Left forelimb (tissue), 1 donor: ENCODE results near the gene CTIF.

ENCODE experiments used
- DNase-seq: peaks from one replicate; pipeline ENCODE4 v3.0.0-alpha.2; 2018; ENCODE audit warnings: low spot score

Gene CTIF

DNA sequence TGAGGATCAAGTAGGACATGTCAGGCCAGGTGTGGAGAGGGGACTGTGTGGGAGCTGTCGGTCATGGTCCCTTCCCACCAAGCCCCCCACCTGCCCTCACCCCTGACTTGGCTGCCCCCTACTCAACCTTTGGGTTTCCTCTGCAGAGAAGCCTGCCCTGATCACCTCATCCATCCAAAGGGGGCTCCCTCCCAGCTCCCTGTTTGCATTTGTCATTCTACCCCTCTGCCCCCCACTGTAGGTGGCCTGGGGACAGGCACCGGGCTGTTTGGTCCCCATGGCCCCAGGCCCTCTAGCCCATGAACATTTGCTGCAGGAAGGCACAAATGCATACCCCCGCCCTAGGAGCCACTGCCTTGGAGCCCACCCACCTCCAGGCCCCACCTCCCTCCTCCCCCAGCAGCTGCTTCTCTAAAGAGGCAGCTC, 296.9 kb downstream of the CTIF start:
- DNase-seq, result no peak

DNA sequence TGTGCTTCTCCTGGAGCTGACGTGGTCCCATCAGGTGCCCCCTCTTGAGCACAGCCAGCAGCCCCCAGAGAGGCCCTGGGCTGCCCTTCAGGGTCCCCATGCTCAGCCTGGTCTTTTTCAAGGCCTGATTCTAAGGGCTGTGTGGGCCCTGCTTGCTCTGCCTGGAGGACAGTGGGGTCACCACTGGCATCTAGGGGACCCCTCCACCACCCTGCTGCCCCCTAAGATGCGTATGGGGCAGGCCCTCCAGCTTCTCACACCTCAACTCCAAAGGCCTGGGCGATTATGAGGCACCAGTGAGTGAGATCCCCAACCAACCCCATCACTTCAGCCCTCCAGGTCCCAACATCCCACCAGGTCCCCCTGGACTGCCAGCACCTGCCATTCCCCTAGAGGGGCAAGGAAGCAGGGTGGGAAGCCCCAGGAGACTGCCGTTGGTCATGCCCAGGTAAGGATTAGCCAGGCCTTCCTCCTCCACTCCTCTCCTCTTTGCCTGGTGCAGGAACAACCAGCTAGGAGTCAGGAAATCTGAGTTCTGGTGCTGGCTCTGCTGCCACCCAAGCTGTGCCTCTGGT, 297.5 kb downstream of the CTIF start:
- DNase-seq, result no peak

DNA sequence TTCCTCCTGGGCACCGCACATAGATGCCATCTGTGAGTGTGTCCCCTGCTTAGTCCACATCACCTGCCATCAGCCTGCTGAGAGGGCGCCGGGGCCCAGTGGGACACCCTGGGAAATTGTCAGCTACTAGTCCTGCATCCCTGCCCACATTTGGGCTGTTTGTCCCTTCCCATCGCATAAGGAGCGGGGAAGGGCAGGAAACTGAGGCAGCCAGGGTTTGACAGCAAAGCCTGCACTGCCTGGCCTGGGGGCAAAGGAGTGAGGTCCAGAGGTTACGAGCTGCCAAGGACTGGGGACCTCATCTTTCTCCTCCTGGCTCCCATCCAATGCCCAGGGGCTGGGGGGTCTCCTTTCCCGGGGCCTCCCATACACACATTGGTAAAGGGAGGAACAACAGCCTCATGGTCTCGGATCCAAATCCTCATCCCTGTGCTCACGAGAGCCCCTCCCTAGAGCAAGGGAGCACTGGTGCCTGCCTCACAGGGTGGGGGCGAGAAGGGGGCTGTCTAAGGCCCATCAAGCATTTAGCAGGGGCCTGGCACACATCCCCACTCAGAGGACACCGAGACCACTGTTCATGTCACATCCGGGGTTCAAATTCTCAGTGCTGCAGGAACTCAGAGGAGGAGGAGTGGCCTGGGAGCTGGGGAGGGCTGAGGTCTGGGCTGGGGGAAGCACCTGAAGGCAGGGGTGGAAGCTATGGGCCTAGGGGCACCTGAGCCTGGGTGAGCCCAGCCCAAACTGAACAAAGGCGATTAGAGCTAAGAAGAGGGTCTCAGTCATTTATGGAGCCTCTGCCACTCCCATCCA, 298.2 kb downstream of the CTIF start:
- no peak for DNase-seq

DNA sequence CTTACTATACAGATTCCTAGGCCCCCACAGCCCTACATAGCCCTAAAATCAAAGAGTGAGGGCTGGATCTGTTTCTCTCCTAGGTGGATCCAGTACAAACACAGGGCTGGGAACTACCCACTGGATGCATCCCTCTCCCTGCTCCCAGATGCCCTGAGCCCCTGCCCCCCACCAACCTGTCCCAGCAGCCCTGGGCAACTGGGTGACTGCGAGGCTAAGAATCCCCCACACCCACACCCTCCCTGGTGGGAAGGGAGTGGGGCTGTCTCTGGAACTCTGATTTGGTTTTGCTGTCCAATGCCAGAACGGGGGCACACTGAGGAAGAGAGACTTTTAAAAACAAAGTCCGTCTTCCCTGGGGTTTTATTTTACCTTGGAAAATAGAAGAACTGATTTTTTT, 298.8 kb downstream of the CTIF start:
- no peak for DNase-seq

DNA sequence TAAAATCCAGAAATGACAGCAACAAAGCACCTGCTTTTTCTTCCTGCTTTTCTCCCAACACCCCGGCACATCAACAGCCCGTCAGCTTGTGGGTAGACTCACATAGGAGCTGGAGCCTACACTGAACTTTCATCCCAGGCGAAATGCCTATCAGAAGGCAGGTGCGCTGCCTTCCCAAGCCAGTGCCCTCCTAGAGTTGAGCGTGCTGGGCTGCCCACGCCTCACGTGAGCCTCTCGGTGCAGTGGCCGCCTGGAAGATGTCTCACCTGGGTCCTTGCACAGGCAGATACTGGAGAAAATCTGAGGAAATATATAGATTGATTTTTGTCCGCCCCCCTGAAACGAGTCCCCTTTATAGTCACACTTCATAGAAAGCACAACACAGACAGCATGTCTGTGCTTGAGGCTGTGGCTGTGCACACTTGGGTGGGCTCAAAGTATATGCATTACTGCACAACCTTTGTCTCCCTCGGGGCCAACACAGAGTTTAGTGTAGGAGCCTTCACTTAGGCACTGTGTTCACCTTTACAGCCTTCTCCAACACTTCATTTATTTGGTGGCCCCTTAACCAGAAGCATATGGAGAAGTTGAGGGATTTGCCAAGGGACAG, 299.4 kb downstream of the CTIF start:
- no peak for DNase-seq

DNA sequence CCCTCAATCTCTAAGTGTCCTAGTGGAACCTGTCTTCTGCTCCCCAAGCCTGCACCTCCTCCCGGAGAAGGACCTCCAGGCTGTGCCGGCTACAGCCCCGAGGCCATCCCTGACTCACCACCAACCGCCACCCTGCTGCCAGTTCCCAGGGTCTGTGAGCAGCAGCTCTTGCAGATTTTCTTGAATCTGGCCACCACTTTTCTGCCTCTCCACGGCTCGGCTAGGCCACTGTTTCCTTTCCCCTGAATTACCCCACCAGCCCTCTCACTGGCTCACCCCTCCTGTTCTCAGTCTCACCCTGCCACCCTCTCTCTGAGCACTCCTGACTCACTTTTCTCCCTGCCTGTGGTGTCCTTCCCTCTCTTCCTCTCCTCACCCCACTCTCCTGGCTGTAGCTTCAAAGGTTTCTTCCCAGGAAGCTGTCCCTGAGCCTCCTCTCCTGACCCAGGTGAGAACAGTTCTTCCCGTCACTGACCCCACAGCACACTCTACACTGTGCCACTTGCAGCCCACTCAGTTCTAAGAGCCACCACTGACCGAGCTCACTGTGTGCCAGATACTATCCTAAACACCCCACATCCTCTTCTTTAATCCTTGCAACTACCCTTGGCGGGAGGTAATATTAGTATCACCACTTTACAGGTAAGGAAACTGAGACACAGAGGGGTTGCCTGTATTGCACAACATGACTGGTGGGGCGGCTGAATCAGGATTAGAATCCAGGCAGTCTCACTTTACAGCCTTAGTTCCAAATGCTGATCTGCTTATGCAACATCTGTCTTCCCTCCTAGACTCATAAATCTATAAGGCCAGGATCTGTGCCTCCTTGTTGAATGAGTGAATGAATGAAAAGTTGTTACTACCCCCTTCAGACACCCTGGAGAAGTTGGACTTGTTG, 300.3 kb downstream of the CTIF start:
- no peak for DNase-seq

DNA sequence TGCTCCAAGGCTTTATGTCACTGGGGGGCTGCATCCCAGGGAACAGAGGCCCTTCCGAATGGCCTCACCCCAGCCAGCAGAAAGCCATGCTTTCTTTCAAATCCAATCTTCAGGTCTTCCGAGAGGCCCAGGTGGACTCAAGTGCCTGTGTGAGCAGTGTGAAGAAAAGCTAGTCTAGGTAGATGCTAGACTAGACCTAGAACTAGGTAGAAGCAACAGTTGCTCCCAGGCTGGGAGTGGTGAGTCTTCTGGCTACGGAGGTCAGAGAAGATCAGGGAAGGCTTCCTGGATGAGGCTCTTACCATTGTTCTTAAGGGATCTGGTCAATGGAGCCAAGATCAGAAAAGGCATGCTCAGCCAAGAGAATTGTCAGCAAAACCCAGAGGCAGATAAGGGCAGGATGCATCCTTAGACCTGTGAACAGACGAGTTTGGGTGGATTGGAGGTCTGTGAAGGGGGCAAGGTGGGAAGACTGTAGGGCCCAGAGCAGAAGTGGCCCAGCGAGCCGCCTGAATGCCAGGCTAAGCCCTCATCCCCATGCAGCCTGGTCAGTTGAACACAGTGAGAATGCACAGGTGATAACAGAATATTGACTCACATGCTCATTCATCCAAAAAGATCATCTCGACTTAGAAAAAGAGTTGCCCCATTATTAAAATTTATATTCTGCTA, 301.1 kb downstream of the CTIF start:
- DNase-seq, result no peak

DNA sequence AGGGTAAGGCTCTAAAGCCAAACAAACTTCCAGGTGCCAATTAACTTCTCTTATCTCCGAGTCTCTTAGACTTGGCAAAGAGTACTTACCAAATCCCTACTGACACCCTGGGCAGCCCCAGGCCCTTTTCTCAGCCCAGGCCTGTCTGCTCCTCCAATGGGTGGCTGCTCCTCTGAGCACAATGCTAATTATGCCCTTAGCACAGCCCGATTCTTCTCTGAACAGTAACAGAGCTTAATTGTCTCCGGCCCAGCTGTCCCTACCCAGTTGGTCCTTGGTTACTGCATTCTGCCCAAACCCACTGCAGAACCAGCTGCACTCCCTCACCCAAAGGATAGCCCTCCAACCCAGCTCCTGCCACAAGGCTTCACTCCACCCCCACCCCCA, 301.7 kb downstream of the CTIF start:
- DNase-seq, result no peak

DNA sequence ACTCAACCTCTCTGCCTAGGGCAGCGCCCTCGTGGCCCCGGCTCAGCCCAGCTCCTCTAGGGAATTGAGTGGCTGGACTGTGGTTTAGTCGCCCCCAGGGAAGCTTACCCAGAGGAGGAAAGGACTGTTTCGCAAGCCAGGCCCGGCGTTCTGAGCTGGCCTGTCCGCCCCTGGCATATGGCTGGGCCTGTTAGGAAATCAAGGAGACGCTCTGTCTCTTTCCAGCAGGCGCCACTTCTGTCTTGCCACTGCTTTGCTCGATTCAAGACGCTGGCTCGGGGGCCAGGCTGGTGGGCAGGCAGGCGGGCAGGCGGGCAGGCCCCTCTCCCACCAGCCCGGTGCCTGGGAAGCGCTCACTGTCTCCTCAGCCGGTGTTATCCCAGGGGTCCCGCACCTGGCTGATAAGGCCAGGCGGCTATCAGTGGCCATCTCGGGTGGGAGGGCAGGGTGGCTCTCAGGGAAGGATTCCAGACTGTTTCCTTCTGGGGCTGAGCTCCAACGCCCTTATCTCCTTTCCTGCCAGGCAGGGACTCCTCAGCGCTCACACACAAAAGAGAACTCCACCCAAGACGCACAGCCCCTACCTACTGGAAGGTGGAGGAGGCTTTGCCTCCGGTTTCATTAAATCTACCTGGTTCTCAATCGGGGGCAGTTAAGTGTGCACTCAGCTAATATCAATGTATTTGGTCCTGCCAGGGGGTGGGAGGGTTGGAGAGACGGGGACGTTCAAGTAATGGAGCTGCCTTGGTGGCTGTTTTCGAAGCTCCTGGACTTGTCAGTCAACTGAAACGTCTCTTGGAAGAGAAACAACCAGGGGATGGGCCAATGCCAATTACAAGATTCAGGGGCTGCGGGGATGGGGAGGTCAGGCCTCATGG, 302.8 kb downstream of the CTIF start:
- DNase-seq, result no peak

DNA sequence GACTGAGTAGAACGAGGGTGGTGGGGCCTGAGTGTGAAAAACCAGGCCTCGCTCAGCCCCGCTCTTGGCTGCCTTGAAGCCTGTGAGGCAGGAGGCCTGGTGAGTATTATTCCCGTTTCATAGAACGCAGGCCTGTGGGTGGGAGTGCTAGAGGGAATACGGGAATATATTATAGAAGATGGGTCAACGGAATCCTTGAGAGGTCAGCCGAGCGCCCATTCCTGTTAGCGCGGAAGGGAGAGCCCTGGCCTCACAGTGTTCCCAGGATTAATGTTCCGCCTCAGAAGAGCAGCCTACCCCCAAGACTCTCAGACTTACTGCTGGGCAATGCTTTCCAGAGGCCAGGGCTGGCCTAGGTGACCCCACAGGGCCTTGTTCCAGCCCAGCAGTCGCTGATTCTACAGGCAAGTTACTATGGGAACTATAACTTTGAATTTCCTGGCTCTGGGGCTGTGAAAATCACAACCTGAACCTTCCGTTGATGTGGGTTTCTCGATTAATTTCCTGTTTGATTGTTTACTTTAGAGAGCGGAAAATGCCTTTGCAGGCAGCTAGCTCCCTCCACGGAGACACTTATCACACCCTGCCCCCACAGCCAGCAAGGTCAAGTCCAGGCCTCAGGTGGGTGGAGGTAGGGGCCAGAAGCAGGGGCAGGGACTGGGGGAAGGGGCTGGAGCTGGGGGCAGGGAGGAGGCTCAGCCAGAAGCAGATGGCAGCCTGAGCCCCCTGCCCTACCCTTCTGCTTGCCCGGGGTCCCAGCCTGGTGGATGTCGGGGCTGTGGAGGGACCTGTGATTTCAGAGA, 303.6 kb downstream of the CTIF start:
- DNase-seq, result no peak

DNA sequence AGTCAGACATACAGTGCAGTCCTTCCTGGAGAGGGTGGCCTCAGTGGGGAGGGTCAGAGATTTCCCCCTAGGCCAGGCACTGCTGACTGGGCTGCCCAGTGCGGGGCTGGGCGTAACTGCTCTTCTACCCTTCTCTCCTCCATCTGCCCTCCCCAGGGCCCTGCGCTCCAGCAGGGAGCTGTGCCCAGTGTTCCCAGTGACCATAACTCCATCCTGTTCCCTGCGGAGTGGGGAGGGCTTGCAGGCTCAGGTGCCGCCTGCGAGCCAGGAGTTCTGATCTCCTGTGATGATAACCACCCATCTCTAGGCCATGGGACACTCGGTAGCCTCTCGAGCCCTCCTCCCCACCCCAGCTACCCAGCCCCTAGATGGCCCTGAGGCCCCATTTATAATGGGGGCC, 304.3 kb downstream of the CTIF start:
- no peak for DNase-seq

DNA sequence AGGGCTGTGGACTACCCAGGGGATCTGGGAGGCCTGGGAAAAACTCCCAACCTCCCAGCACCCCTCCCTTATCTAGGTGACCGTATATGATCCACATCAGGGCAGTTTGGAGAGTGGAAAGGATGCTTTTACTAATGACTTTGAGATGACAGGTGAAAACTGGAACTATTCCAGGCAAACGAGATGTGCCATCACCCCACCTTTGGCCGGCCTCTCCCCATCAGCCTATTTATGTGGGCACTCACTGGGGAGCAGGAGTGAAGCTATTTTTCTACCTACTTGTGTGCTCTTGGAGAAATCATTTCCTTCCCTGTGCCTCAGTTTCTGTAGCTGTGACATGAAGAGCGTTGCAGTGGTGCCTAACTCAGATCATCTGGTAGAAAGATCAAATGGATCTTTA, 304.8 kb downstream of the CTIF start:
- no peak for DNase-seq

DNA sequence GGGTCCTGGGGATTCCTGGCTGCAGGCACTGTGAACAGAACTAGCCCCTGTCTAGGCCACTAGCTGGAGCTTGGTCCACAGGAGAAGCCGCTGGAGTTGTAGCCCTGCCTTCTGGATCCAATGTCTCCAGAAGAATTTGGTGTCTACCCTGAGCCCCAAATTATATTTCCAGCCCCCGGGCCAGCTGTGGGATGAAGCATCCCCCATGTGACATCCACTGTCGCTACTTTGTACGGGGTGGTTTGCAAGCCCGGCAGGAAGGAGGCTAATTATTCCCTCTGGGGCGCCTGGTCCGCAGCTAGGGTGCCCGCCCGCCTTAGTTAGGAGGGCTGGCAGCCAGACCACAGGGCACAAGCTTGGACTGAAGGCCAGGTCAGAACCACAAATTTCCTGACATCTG, 305.4 kb downstream of the CTIF start:
- no peak for DNase-seq

DNA sequence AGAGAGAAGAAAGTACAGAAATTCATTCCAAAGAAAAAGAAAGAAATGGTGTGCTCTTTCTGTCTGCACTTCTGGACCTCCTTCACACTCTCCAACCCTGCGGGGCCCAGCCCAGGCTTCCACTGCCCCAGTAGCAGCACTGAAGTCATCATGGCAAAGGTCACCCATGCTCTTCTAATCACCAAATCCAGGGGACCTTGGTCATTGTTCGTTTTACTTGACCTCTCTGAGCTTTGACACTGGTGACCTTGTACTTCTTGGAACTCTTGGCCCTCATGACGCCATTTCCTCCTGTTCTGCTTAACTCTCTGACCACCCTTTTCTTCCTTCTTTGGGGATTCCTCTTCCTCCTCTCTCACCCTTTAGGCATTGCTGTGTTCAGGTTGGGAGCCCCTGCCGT, 306.3 kb downstream of the CTIF start:
- no peak for DNase-seq

DNA sequence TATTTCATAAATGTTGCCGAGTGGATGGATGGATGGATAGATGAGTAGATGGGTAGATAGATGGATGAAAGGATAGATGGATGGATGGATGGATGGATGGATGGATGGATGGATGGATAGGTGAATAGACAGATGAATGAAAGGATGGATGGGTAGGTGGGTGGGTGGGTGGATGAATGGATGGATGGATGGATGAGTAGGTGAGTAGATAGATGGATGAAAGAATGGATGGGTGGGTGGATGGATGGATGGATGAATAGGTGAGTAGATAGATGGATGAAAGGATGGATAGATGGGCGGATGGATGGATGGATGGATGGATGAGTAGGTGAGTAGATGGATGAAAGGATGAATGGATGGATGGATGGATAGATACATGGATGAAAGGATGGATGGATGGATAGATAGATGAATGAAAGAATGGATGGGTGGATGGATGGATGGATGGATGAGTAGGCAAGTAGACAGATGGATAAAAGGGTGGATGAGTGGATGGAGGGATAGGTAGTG, 307.6 kb downstream of the CTIF start:
- no peak for DNase-seq

DNA sequence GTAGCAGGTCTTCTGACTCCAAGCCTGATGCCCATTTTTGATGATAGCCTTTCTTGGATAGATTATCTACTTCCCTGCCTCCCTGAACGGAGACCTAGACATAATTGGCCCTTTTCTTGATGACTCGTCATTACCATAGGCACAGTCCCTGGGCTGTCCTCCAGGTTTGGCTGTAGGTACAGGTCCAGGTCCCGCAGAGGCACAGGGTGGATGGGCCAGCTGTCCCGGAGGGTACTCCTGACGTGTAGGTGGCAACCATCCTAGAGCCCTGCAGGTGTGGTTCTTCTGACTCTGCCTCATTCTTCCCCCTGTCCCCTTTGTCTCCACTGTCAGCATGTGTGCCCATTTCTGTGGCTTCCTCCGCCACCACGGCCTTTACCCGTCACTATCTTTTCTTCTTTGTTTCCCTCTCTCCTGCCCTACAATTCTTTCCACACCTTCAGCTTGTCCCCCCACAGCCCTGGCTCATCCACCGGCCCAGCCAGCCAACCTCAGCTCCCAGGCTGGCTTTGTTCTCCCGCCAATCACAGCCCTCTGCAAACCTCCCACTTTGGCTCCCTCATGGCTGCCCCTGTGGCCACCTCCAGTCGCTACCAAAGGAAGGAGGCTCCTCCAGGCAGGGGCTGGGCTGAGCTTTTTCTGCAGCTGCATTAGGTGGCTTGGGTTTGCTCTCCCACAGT, 309.1 kb downstream of the CTIF start:
- DNase-seq, result no peak

DNA sequence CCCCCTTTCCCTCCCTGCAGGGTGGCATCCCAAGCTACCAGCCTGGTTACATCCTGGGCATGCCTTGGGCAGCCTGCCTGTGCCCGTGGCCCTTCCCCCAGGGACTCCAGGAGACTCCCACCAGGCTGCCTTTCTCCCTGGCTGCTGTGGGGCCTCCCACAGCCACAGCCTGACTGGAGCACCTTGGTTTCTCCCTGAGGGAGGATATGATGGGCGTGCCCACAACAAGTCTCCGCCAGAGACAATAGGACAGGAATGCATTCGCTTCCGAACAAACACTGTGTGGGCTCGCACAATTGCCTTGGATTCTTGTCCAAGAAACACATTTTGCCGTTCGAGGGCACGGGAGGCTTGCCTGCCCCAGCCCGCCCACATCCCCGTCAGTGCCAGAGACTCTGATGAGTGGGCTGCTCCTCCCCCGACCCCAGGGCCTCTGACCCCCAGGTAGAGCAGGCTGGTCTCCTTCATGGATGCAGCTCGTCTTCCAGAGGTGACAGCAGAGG, 309.9 kb downstream of the CTIF start:
- DNase-seq, result no peak

DNA sequence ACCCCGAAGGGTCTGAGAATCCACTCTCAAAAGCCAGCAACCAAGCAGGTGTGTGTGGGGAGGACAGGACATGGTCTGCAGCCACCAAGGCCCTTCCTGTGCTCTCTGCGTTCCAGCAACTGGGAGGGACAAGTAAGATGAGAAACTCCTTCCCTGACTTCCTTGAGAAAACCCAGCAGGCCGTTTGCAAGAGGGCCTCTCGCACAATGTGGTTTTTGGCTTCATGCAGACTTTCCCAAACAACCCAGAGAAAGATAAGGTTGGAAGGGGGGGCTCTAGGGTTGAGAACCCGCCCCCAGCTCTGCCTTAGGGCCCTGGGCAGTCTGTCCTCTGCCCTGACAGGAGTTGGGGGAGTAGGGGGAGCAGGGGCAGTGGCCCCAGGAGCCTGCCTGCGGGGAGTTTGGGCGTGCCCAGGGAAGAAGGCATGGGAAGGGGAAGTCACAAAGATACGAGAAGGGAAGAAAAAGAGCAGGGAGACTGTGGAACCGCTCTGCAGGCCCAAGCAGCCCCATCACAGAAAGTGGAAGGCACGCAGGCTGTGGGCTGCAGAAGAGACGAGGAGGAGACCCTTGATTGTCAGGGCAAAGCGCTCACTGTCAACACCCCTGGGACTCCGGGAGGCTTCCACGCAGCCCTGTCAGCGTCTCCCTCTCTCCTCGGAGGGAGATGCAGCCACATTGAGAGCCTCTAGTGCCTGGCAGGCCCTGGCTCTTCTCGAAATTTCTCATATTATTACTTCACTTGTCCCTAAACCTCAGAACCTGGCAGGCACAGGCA, 312.2 kb downstream of the CTIF start:
- no peak for DNase-seq
